Endothelial cell of umbilical vein (primary cell): ENCODE results near the gene PALD1. TPM values are rescaled to one million over a fixed set of nuclear protein-coding genes. Genes with fewer than 3 reads are reported as not detected.

Experiments used
- BruUV-seq: library from RNA; stranded (reverse); fragments of 400-500 nt; replicated peaks from 2 replicates; lab custom pipeline; 2021; lab: Mats Ljungman, UMichigan
- CTCF ChIA-PET: fragments of 300-600, 350-600 bp; sonication (Branson Sonifier 250); formaldehyde crosslinking; loops from one replicate; lab custom pipeline; 2021; ENCODE audit warnings: antibody characterized with exemption, inconsistent platforms; lab: Charles Lee
- POLR2A ChIA-PET: fragments of 300-600, 350-600 bp; sonication (Branson Sonifier 250); formaldehyde crosslinking; loops from one replicate; lab custom pipeline; 2021; ENCODE audit warnings: antibody characterized with exemption, inconsistent platforms; lab: Charles Lee
- DNase-seq: peaks from one replicate; pipeline ENCODE4 v3.0.0-alpha.2; 2011; ENCODE audit warnings: low read depth, low spot score
- FAIRE-seq: peaks from 2 replicates; lab custom pipeline; 2011; peaks lifted over from hg19 to GRCh38; lab: Jason Lieb, UNC
- H2AFZ ChIP-seq: 2 replicates; pipeline ENCODE4 v1.6.0; 2012; ENCODE audit warnings: low read depth, low read length, control low read depth, inconsistent platforms
- H3K27ac ChIP-seq: 2 replicates; pipeline ENCODE4 v1.5.1; 2011; ENCODE audit warnings: low read depth, mild to moderate bottlenecking, control low read depth, low read length, moderate library complexity; ENCODE audit not compliant: insufficient read depth
- H3K27me3 ChIP-seq, 2 experiments: 2 replicates each; pipeline versions ENCODE4 v1.6.0 to v1.6.1; 2011; ENCODE audit warnings: low read length in 2 of 2, mixed read lengths in 1 of 2; ENCODE audit not compliant: control insufficient read depth in 2 of 2, insufficient read depth in 2 of 2
- H3K36me3 ChIP-seq, 2 experiments: 2 replicates in 1 of 2; 3 replicates in 1 of 2; pipeline ENCODE4 v1.5.1; 2011; ENCODE audit warnings: low read length in 2 of 2, mild to moderate bottlenecking in 1 of 2, moderate library complexity in 1 of 2; ENCODE audit not compliant: control insufficient read depth in 2 of 2, insufficient read depth in 2 of 2; ENCODE audit errors: extremely low read depth in 1 of 2
- H3K4me1 ChIP-seq: 3 replicates; pipeline ENCODE4 v1.5.1; 2011; ENCODE audit warnings: mild to moderate bottlenecking, low read length; ENCODE audit not compliant: control insufficient read depth, insufficient read depth; ENCODE audit errors: extremely low read depth
- H3K4me2 ChIP-seq: 2 replicates; pipeline ENCODE4 v1.6.1; 2011; ENCODE audit warnings: low read length, control low read depth, mixed read lengths; ENCODE audit not compliant: insufficient read depth
- H3K4me3 ChIP-seq, 3 experiments: fragments of 200-600 bp in 1 of 3; sonication (generic), shearing (Covaris generic) in 1 of 3; replicated peaks in 1 of 3; 2 replicates each; pipeline ENCODE4 v1.5.1; 2011 to 2016; ENCODE audit warnings: control low read depth in 3 of 3, low read length in 3 of 3, mild to moderate bottlenecking in 2 of 3, inconsistent platforms in 1 of 3, low read depth in 1 of 3, moderate library complexity in 1 of 3; ENCODE audit not compliant: insufficient read depth in 1 of 3
- H3K79me2 ChIP-seq: 2 replicates; pipeline ENCODE4 v1.6.0; 2012; ENCODE audit warnings: low read length, inconsistent platforms; ENCODE audit not compliant: control insufficient read depth, insufficient read depth
- H3K9ac ChIP-seq: replicated peaks from 2 replicates; pipeline ENCODE3; 2011; ENCODE audit warnings: low read length, control low read depth; ENCODE audit not compliant: insufficient read depth; ENCODE audit errors: extremely low read depth
- H3K9me1 ChIP-seq: replicated peaks from 3 replicates; pipeline ENCODE4 v1.6.0; 2011; ENCODE audit warnings: mild to moderate bottlenecking, low read length; ENCODE audit not compliant: control insufficient read depth, insufficient read depth; ENCODE audit errors: extremely low read depth
- H3K9me3 ChIP-seq: replicated peaks from 2 replicates; pipeline ENCODE4 v1.5.1; 2012; ENCODE audit warnings: low read length, inconsistent platforms; ENCODE audit not compliant: control insufficient read depth, insufficient read depth
- H4K20me1 ChIP-seq: replicated peaks from 2 replicates; pipeline ENCODE3; 2011; ENCODE audit warnings: mild to moderate bottlenecking, low read length; ENCODE audit not compliant: control insufficient read depth, insufficient read depth; ENCODE audit errors: extremely low read depth
- EZH2 ChIP-seq: IDR thresholded peaks from 2 replicates; pipeline ENCODE4 v1.6.1; 2012; ENCODE audit warnings: borderline replicate concordance, low read depth, mild to moderate bottlenecking, moderate library complexity, low read length, inconsistent platforms; ENCODE audit not compliant: severe bottlenecking
- FOS ChIP-seq: IDR thresholded peaks from 2 replicates; pipeline ENCODE4 v1.6.1; 2011; ENCODE audit warnings: mild to moderate bottlenecking, low read length, moderate library complexity, borderline replicate concordance; ENCODE audit not compliant: insufficient read depth
- GATA2 ChIP-seq: IDR thresholded peaks from 2 replicates; pipeline ENCODE4 v1.7.0; 2011; ENCODE audit warnings: low read depth, mild to moderate bottlenecking, moderate library complexity, mixed read lengths, low read length; ENCODE audit not compliant: insufficient read length, insufficient read depth
- JUN ChIP-seq: IDR thresholded peaks from 2 replicates; pipeline ENCODE4 v1.6.1; 2011; ENCODE audit warnings: borderline replicate concordance, low read depth; ENCODE audit not compliant: insufficient read length, insufficient read depth
- MYC ChIP-seq: IDR thresholded peaks from one replicate; pipeline ENCODE4 v1.6.1; 2011; ENCODE audit warnings: mild to moderate bottlenecking, low read depth, low read length
- POLR2A ChIP-seq: IDR thresholded peaks from 2 replicates; pipeline ENCODE4 v1.6.1; 2012; ENCODE audit warnings: low read depth, mild to moderate bottlenecking, control low read depth, low read length
- POLR2AphosphoS5 ChIP-seq: IDR thresholded peaks from 2 replicates; pipeline ENCODE4 v1.6.1; 2012; ENCODE audit warnings: low read depth, mild to moderate bottlenecking, control low read depth, low read length, moderate library complexity; ENCODE audit not compliant: insufficient read depth
- dilution Hi-C: fragments of 300-500 bp; cut with MboI; formaldehyde crosslinking; loops from one replicate; pipeline ENCODE4 v1.15.0; 2019; ENCODE audit warnings: low sequenced_read_pairs; ENCODE audit not compliant: extremely low pct_ligation_motif_present
- intact Hi-C: fragments of 100-400 bp; cut with micrococcal nuclease; formaldehyde crosslinking; loops from one replicate; pipeline ENCODE4 v1.10.0; 2022
- polyA plus RNA-seq, 4 experiments: library from polyadenylated mRNA; depleted of rRNA in 3 of 4; stranded (reverse) in 3 of 4; unstranded in 1 of 4; fragments of >200 nt; gene quantifications; 2 replicates each; pipeline versions ENCODE4 v1.2.1 to v1.2.3, GENCODE V29; 2011 to 2012; ENCODE audit warnings: missing spikeins in 1 of 4
- total RNA-seq: library from RNA; stranded (reverse); gene quantifications from 2 replicates; pipeline ENCODE4 v1.2.3, GENCODE V29; 2021
- TF ChIP-seq, protein P1 (sequence below): IDR thresholded peaks from 2 replicates; pipeline ENCODE4 v1.6.1; 2011; ENCODE audit not compliant: insufficient read depth, insufficient read length
- TF ChIP-seq, protein P2 (sequence below), 2 donors: IDR thresholded peaks; 1 replicate in 1 of 2; 2 replicates in 1 of 2; pipeline ENCODE4 v1.5.1; 2011; ENCODE audit warnings: low read length in 2 of 2, mild to moderate bottlenecking in 2 of 2, moderate library complexity in 2 of 2, control low read depth in 1 of 2, inconsistent platforms in 1 of 2, low read depth in 1 of 2; ENCODE audit not compliant: insufficient read depth in 1 of 2; ENCODE audit errors: extremely low read depth in 1 of 2

PALD1 gene
- total and polyA plus RNA-seq, 2 donors (not counting 3 experiments of a cell fraction or from before 2014, with no cell fraction given) = 16.6 to 73.3 TPM

DNA sequence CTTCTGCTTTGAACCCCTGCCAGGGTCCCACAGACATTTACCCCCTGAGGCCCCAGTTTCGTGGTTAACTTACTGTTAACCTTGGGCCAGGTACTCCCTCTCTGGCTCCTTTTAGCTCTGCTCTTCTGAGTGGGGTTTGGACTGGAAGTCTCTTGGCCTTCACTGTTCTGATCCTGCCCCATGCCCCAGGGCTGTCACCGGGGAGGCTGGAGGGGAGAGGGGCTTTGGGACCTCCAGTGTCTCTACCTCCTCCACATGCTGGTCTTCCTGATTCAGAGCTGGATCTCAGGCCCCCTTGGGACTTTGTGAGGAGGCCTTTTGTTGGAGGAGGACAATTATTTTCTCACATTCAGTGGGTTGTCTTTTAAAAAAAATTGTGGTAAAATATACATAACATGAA lies 12.7 kb upstream of the PALD1 start:
- intact Hi-C loops = loop anchor here (10.0 kb wide), 1 partner anchor 419 kb away; the partner anchor contains the start of gene PCBD1
- POLR2A ChIA-PET = no interaction called here

More for the DNA sequence above, 12.7 kb upstream of the PALD1 start:
- dilution Hi-C loops = no loop called here
- BruUV-seq = no TSS peak
- H3K4me3 ChIP-seq = no peak overlapping the region
- no peaks in the 10 kb centered on the region for H3K79me2 ChIP-seq
- no peak overlapping the region for H3K4me2 ChIP-seq
- no peaks in the 10 kb centered on the region for H3K4me1 ChIP-seq
- TF ChIP-seq GATA2 (no peak), FOS (no peak), JUN (no peak), EZH2 (no peak), MYC (no peak), POLR2AphosphoS5 (no peak), POLR2A (no peak)
- TF ChIP-seq, protein P1, sequence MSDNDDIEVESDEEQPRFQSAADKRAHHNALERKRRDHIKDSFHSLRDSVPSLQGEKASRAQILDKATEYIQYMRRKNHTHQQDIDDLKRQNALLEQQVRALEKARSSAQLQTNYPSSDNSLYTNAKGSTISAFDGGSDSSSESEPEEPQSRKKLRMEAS = no peak
- TF ChIP-seq, protein P2, sequence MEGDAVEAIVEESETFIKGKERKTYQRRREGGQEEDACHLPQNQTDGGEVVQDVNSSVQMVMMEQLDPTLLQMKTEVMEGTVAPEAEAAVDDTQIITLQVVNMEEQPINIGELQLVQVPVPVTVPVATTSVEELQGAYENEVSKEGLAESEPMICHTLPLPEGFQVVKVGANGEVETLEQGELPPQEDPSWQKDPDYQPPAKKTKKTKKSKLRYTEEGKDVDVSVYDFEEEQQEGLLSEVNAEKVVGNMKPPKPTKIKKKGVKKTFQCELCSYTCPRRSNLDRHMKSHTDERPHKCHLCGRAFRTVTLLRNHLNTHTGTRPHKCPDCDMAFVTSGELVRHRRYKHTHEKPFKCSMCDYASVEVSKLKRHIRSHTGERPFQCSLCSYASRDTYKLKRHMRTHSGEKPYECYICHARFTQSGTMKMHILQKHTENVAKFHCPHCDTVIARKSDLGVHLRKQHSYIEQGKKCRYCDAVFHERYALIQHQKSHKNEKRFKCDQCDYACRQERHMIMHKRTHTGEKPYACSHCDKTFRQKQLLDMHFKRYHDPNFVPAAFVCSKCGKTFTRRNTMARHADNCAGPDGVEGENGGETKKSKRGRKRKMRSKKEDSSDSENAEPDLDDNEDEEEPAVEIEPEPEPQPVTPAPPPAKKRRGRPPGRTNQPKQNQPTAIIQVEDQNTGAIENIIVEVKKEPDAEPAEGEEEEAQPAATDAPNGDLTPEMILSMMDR (IDR thresholded peaks at IDR 0.05; ENCODE audit: extremely low read depth in 1 of 2, insufficient read depth in 1 of 2, low read depth in 1 of 2, low read length in 2 of 2) = no peak
- H3K9me3 ChIP-seq = no peaks in the 10 kb centered on the region
- no peak overlapping the region for H3K9ac ChIP-seq
- CTCF ChIA-PET = interaction anchor here (0.9 to 1.4 kb wide), 2 partner anchors 24 to 77 kb away, joined by 3 read pairs; no protein-coding TSS in a partner anchor
- no peaks in the 10 kb centered on the region for H3K27me3 ChIP-seq
- H3K36me3 ChIP-seq = no peaks in the 10 kb centered on the region
- no peaks in the 10 kb centered on the region for H3K9me1 ChIP-seq
- DNase-seq (no peak), FAIRE-seq (no peak)
- no peak overlapping the region for H3K27ac ChIP-seq
- no peaks in the 10 kb centered on the region for H4K20me1 ChIP-seq
- H2AFZ ChIP-seq = no peak overlapping the region
